HG03135 (cell line): Measurements from ENCODE around the gene PTGIS.

ENCODE experiments used
- ATAC-seq: cut with Tn5 transposase; IDR thresholded peaks from one replicate; pipeline ENCODE4 v1.9.1; 2021; ENCODE audit warnings: mild to moderate bottlenecking, moderate library complexity; ENCODE audit not compliant: unreplicated experiment

The PTGIS gene

GRCh38 chr20:49476016-49476355 is 92.0 kb downstream of the PTGIS start:
- no peak for ATAC-seq

- no peak for ATAC-seq
These were observed 92.5 kb downstream of the PTGIS start for GRCh38 chr20:49475292-49476015.

- no peak for ATAC-seq
These were observed 96.5 kb downstream of the PTGIS start for GRCh38 chr20:49471397-49471796.

GRCh38 chr20:49470922-49471321 is 97.0 kb downstream of the PTGIS start:
- no peak for ATAC-seq

- ATAC-seq: no peak
These were observed 98.9 kb downstream of the PTGIS start for GRCh38 chr20:49469060-49469459.

GRCh38 chr20:49468412-49468811 is 99.5 kb downstream of the PTGIS start:
- ATAC-seq: no peak

- no peak for ATAC-seq
These were observed 101.6 kb downstream of the PTGIS start for GRCh38 chr20:49466114-49466912.

GRCh38 chr20:49464556-49464955 is 103.4 kb downstream of the PTGIS start:
- no peak for ATAC-seq

GRCh38 chr20:49462626-49463025 is 105.3 kb downstream of the PTGIS start:
- no peak for ATAC-seq

- no peak for ATAC-seq
These were observed 105.9 kb downstream of the PTGIS start for GRCh38 chr20:49461894-49462620.

GRCh38 chr20:49460916-49461315 is 107.0 kb downstream of the PTGIS start:
- ATAC-seq: no peak

- no peak for ATAC-seq
These were observed 107.8 kb downstream of the PTGIS start for GRCh38 chr20:49460131-49460530.

- ATAC-seq: no peak
These were observed 108.3 kb downstream of the PTGIS start for GRCh38 chr20:49459684-49460083.

- ATAC-seq: no peak
These were observed 110.5 kb downstream of the PTGIS start for GRCh38 chr20:49457444-49457843.

- no peak for ATAC-seq
These were observed 111.3 kb downstream of the PTGIS start for GRCh38 chr20:49456646-49457045.

GRCh38 chr20:49455691-49456090 is 112.2 kb downstream of the PTGIS start:
- ATAC-seq: no peak
